GM18867 (cell line): ENCODE results near the gene ESRP2.

Experiments
- ATAC-seq: cut with Tn5 transposase; IDR thresholded peaks from one replicate; pipeline ENCODE4 v1.9.1; 2021; ENCODE audit warnings: mild to moderate bottlenecking, moderate library complexity; ENCODE audit not compliant: unreplicated experiment

Gene ESRP2

DNA sequence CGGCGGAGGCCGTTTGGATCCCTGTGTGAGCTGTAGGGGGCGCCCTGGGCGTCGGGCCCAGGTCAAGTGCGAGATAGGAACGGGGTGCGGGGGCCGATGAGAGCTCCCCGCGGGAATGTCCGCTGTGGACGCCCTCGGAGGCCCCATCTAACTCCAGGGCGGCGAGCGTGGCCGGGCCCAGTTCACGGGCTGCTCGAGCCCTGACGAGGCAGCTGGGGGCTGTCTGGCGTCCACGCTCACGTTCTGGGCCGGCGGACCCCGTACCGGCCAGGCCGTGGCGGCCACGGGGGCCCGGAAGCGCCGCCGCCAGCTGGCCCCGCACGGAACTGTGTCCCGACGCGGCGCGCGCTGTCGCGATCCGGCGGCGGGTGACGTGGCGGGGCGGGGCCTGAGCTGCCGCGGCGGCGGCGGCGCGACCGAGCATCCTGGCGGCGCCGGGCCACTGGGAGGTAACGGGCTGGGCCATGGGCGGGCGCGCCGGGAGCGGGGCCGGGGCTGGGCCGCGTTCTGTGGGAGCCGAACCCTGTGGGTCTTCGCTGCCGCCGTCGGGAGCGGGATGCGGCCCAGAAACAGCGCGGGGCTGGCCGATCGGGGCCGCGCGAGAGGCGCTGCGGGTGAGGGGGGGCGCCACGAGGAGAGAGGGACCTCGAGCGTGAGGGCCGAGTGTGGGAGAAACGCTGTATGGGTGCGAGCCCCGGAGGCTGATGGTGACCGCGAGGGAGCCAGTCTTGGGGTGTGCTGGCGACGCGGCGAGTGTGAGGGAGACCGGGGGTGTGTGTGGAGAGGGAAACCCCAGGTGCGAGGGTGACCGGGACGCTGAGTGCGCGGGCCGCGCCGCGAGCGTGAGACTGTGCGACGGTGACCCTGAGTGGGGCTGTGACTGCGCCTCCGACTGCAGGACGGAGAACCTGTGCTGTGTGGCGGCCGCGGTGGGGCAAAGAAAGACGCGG is 28.5 kb upstream of the ESRP2 start, which contains the start of gene SLC7A6:
Gene SLC7A6, plus strand, starts transcription at position 399 of the 950 bp plus-strand sequence. CDS start 10,201 bp downstream, outside the sequence.
- peak; percentile 64 for ATAC-seq

- peak; percentile 1 for ATAC-seq
Measured at GRCh38 chr16:68263559-68264127, 27.7 kb upstream of the ESRP2 start.

GRCh38 chr16:68259007-68259825 is 23.3 kb upstream of the ESRP2 start:
- ATAC-seq: no peak

DNA sequence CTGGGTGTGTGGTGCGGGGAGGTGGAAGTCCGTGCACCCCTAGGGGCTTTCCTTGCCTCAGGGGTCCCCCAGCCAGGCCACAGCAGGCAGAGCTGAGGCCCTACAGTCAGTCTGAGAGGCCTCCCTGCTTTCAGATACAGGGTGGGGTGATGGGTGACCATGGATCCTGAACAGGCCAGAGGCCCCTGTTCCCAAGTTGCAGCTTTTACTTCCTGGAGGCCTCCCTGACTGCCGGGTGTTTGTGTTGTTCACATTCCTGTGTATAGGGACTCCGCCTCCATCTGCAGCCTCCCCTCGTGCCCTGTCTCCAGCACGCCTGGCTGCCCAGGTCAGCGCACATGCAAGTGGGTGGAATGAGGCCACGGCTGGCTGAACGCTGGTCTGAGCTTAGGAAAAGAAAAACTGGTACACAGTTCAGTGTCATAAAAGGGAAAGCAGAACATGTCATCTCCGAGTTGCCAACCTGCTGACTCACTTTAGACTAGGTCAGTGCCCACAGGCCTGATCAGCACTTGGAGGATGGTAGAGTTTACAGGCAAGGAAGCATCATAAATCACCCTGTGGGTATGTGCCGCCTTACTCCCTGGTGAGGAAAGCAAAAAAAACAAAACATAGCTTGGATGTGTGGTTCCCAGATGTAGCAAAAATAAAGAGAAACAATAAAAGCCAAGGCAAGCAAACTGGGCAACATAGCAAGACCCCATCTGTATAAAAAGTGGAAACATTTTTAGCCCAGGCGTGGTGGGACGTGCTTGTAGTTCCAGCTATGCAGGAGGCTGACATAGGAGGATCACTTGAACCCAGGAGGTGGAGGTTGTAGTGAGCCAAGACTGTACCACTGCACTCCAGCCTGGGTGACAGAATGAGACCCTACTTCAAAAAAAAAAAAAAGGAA is 22.2 kb upstream of the ESRP2 start:
- ATAC-seq: no peak

DNA sequence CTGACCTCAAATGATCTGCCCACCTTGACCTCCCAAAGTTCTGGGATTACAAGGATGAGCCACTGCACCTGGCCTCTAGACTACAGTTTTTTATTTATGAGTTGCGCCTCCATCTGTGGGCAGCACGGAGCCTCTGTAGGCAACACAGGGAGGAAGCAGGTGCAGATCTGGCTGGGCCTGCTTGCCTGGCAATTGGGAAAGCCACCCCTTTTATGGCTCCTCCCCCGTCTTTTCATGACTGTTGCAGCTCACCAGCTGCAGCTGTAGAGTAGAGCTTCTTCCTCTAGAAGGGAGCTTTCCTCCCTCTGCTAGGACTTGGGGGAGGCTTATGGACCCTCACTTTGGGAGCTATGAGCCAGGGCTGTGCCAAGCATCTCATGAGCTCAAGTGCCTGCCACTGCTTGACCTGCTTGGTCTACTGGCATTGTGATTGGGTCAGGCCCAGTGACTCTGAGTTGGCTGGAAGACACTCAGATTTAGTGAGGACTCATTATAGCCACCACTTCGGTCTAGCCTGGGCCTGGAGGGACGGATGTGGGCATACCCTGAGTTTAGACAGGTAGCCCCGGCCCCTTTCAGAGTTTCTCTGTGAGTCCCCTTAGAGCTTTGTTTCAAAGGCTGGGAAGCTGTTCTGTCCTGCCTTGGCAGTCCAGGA is 21.5 kb upstream of the ESRP2 start:
- ATAC-seq: peak; percentile 38

DNA sequence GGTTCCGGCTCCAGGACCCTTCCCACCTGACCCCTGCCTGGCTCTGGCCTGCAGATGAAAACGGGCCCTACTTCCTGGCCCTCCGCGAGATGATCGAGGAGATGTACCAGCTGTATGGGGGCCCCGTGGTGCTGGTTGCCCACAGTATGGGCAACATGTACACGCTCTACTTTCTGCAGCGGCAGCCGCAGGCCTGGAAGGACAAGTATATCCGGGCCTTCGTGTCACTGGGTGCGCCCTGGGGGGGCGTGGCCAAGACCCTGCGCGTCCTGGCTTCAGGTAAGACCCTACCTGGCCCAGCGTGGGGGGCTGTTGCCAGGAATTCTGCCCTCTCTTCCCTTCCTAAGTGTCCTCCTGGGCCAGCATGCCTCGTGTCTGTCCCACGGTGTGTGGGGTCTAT is 19.8 kb upstream of the ESRP2 start:
- no peak for ATAC-seq

- no peak for ATAC-seq
Measured at GRCh38 chr16:68253721-68254120, 17.8 kb upstream of the ESRP2 start.

GRCh38 chr16:68252383-68252782 is 16.5 kb upstream of the ESRP2 start:
- ATAC-seq: no peak

GRCh38 chr16:68251832-68252231 is 15.9 kb upstream of the ESRP2 start:
- no peak for ATAC-seq

GRCh38 chr16:68250951-68251350 is 15.0 kb upstream of the ESRP2 start:
- ATAC-seq: no peak

GRCh38 chr16:68249371-68249770 is 13.4 kb upstream of the ESRP2 start:
- ATAC-seq: no peak

DNA sequence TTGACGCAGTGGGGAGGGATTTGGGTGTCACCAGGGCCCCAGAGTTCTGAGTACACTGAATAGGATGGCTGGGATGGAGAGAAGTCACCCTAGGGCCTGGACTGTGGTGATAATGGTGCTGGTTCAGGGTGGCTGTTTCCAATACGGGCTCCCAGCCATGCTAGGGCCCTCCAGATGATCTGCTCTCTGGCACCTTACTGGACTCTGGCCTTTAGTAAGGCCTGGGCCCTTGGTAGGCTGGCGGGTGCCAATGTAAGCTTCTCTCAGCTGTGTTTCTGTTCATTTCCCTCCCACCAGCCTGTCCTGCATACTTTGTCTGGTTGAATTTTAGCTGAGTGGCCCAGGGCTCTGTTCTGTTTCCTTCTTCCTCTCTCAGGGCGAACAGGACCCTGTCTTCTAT is 12.0 kb upstream of the ESRP2 start:
- no peak for ATAC-seq

DNA sequence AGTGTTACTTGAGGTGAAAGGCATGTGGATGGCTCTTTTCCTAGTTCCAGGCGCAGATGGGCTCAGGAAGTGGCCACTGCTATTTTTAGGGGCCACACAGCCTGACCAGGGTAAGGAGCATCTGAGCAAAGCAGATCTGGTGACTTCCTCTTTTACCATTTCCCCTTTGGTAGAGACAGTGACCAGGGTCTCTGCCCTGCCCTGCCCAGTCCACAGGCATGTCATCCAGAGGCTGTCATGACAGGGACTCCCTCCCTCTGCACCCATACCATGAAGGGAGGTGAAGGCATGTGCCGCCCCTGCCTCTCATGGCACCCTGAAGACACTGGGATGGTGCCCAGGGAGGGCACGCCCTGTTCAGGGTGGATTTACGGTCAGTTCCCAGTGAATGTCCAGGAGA is 11.5 kb upstream of the ESRP2 start:
- no peak for ATAC-seq

GRCh38 chr16:68246666-68247065 is 10.7 kb upstream of the ESRP2 start:
- ATAC-seq: no peak

- ATAC-seq: no peak
Measured at GRCh38 chr16:68246121-68246520, 10.2 kb upstream of the ESRP2 start.

GRCh38 chr16:68244903-68245853 is 9.3 kb upstream of the ESRP2 start, which contains the start of gene PLA2G15:
TSS of gene PLA2G15 (plus strand) at chr16:68245373. CDS start at chr16:68245427, 54 bp downstream.
- ATAC-seq: peak; percentile 82

- no peak for ATAC-seq
Measured at GRCh38 chr16:68244481-68244902, 8.6 kb upstream of the ESRP2 start.
